RCC 7860 (cell line): Measurements from ENCODE around the gene ALDH18A1.

Experiments
- DNase-seq: peaks from one replicate; pipeline ENCODE4 v3.0.0-alpha.2; 2015; ENCODE audit warnings: low spot score
- FAIRE-seq: peaks from 2 replicates; lab custom pipeline; 2012; peaks lifted over from hg19 to GRCh38; lab: Jason Lieb, UNC

The ALDH18A1 gene

DNA sequence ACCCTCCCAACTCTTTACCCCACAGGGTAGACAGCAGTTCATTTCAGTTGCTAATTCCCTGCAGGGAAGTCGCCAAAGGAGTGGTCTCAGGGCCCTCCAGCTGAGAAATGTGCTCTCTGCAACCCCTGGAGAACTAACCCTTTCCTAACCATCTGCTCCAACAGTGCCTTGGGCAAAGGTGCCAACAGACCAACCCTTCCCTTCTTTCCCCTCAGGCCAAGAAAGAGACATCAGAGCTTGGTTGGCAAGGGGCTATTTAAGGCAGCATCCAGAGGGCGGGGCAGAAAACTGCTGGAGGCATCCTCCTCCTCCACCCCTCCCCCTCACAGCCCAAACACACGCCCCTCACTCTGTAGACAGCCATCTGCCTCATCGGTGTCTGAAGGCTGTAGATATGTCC, 97.0 kb downstream of the ALDH18A1 start:
- FAIRE-seq: no peak
- no peak for DNase-seq

DNA sequence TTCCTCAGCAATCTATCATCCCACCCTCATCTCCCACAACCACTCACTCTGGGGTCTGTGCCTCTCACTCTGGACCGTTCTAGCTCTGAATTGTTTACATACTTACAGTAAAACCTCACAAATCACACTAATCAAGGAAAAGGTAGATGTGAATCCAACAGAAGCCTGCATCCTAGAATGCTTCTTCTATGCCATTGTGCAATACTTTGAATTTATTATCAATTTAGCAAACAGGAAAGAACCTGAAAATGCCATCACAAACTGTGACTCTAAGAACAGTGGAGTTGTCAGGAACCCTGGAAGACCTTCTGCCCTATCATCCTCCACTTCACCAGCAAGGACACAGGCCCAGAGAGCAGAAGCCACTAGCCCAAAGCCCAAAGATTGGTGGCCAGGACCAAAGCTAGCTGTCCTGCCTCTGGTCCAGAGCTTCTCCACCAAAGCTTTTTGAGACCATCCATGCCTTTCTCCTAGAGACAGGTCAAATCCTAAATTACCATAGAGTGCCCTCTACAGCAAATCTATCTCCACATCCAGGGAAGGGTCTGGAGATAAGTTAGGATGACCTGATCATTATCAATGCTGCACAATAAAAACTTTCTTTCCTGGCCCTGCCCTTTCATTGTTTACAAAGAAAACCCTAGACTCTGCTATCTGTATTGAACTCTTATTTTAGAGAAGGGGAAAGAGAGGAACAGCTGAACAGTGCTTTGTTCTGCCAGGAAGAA, 97.8 kb downstream of the ALDH18A1 start:
- FAIRE-seq: no peak
- no peak for DNase-seq

DNA sequence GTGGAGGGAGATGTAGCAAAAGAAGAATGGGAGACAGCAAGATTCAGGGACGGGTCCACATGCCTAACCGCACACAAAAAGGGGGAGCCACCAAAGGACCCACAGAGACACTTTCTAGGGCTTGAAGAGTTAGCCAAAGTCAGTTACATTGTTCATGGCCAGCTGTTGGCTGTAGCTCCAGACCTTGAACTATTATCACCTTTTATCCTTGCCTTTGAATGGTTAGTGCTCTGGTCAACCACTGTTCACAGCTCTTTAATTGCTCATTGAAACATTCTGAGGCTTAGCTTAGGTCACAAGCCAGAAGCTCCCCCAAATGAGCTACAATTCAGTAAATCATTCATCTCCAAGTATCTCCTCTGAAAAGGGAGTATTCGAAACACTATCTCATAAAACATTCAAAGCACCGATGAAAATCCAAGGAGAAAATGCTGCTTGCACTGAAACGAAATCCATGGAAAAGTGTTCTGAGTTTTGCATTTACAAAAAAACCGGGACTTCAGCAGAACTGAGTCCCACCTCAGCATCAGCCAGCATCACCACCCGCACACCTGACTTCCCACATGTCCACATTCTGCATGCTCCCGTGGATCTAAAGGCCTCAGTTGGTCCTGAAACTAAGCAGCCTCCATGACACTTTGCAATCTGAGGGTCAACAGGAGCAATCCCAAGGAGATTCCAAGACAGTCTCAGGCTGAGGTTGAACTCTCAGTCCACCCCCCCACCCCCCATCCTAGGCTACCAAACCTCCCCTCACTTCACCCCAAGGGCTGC, 99.3 kb downstream of the ALDH18A1 start:
- DNase-seq (no peak), FAIRE-seq (no peak)
